ENCODE measurements around the gene ZBTB42. TPM values are rescaled to one million over a fixed set of nuclear protein-coding genes. Genes with fewer than 3 reads are reported as not detected.

ZBTB42 gene
- total and polyA plus RNA-seq, 2 of the 13 experiments (the other 11 are each of a cell fraction or from before 2014, with no cell fraction given) = 2.8 to 4.2 TPM

GRCh38 chr14:104800771-104801519 is at the start of gene ZBTB42 (continued):
- no peak for TF ChIP-seq ELK4 (CRISPR knock-in tag; IDR thresholded peaks at IDR 0.05; ENCODE audit: borderline replicate concordance)
- TF ChIP-seq ZNF562 (CRISPR knock-in tag; IDR thresholded peaks at IDR 0.05; ENCODE audit: borderline replicate concordance) = no peak; the same call in 1 of the 2 replicates
- TF ChIP-seq ZSCAN29 (CRISPR knock-in tag; conservative IDR thresholded peaks at IDR 0.05) = no peak
- TF ChIP-seq, protein P1, sequence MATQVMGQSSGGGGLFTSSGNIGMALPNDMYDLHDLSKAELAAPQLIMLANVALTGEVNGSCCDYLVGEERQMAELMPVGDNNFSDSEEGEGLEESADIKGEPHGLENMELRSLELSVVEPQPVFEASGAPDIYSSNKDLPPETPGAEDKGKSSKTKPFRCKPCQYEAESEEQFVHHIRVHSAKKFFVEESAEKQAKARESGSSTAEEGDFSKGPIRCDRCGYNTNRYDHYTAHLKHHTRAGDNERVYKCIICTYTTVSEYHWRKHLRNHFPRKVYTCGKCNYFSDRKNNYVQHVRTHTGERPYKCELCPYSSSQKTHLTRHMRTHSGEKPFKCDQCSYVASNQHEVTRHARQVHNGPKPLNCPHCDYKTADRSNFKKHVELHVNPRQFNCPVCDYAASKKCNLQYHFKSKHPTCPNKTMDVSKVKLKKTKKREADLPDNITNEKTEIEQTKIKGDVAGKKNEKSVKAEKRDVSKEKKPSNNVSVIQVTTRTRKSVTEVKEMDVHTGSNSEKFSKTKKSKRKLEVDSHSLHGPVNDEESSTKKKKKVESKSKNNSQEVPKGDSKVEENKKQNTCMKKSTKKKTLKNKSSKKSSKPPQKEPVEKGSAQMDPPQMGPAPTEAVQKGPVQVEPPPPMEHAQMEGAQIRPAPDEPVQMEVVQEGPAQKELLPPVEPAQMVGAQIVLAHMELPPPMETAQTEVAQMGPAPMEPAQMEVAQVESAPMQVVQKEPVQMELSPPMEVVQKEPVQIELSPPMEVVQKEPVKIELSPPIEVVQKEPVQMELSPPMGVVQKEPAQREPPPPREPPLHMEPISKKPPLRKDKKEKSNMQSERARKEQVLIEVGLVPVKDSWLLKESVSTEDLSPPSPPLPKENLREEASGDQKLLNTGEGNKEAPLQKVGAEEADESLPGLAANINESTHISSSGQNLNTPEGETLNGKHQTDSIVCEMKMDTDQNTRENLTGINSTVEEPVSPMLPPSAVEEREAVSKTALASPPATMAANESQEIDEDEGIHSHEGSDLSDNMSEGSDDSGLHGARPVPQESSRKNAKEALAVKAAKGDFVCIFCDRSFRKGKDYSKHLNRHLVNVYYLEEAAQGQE (IDR thresholded peaks at IDR 0.05; ENCODE audit: borderline replicate concordance in 1 of 2, low read depth in 1 of 2, low read length in 2 of 2) = no peak
- no peak; the same call in 1 of the 2 replicates for TF ChIP-seq ZNF788 (CRISPR knock-in tag; IDR thresholded peaks at IDR 0.05; ENCODE audit: borderline replicate concordance)
- no peak for TF ChIP-seq ZNF570 (CRISPR knock-in tag; IDR thresholded peaks at IDR 0.05; ENCODE audit: borderline replicate concordance)
- no peak for TF ChIP-seq MED8 (CRISPR knock-in tag; IDR thresholded peaks at IDR 0.05; ENCODE audit: insufficient replicate concordance)
- no peak for TF ChIP-seq ZNF660 (CRISPR knock-in tag; IDR thresholded peaks at IDR 0.05; ENCODE audit: borderline replicate concordance, low read depth)
- 0 out of 2 replicates have a peak, but pooled peaks have one; percentile 32 for TF ChIP-seq BCL3 (CRISPR knock-in tag; IDR thresholded peaks at IDR 0.05)
- TF ChIP-seq ZNF20 (CRISPR knock-in tag; IDR thresholded peaks at IDR 0.05) = no peak
- TF ChIP-seq, protein P2, sequence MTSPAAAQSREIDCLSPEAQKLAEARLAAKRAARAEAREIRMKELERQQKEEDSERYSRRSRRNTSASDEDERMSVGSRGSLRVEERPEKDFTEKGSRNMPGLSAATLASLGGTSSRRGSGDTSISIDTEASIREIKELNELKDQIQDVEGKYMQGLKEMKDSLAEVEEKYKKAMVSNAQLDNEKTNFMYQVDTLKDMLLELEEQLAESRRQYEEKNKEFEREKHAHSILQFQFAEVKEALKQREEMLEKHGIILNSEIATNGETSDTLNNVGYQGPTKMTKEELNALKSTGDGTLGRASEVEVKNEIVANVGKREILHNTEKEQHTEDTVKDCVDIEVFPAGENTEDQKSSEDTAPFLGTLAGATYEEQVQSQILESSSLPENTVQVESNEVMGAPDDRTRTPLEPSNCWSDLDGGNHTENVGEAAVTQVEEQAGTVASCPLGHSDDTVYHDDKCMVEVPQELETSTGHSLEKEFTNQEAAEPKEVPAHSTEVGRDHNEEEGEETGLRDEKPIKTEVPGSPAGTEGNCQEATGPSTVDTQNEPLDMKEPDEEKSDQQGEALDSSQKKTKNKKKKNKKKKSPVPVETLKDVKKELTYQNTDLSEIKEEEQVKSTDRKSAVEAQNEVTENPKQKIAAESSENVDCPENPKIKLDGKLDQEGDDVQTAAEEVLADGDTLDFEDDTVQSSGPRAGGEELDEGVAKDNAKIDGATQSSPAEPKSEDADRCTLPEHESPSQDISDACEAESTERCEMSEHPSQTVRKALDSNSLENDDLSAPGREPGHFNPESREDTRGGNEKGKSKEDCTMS (CRISPR knock-in tag; conservative IDR thresholded peaks at IDR 0.05) = no peak
- no peak for TF ChIP-seq EP300 (IDR thresholded peaks at IDR 0.05; ENCODE audit: low read depth in 2 of 2, low read length in 2 of 2)
- TF ChIP-seq EP300 (CRISPR knock-in tag; IDR thresholded peaks at IDR 0.05; ENCODE audit: borderline replicate concordance) = no peak
- peak; percentile 79 for TF ChIP-seq ZNF777 (CRISPR knock-in tag; IDR thresholded peaks at IDR 0.05)
- no peak for TF ChIP-seq GATAD1 (CRISPR knock-in tag; IDR thresholded peaks at IDR 0.05)
- TF ChIP-seq ZNF678 (CRISPR knock-in tag; IDR thresholded peaks at IDR 0.05) = no peak; the same call in 1 of the 2 replicates

Data from HepG2 (cell line).